Adipose tissue (tissue), 3 donors: Measurements from ENCODE around the gene S100G. TPM values are rescaled to one million over a fixed set of nuclear protein-coding genes. Genes with fewer than 3 reads are reported as not detected.

Experiments used
- H3K27ac ChIP-seq: one replicate; pipeline ENCODE4 v1.5.1; 2013; ENCODE audit warnings: low read depth, low read length
- WGBS, 3 donors: extraction: QIAGEN DNeasy Blood & Tissue Kit; methylation state at CpG; one replicate each; pipeline ENCODE4 v1.1.7; 2013; 5-methylcytosine and 5-hydroxymethylcytosine counted together
- polyA plus RNA-seq, 3 donors: library from polyadenylated mRNA; stranded (reverse); fragments of 200-250 nt; gene quantifications; one replicate each; pipeline ENCODE4 v1.2.3, GENCODE V29; 2013
- donor health status: healthy with polysubstance abuse.
- donor health status: Bipolar disorder and iron deficiency.
- donor health status: healthy.

S100G gene
- polyA plus RNA-seq, 3 donors: 0.41 TPM; not detected in 2

DNA sequence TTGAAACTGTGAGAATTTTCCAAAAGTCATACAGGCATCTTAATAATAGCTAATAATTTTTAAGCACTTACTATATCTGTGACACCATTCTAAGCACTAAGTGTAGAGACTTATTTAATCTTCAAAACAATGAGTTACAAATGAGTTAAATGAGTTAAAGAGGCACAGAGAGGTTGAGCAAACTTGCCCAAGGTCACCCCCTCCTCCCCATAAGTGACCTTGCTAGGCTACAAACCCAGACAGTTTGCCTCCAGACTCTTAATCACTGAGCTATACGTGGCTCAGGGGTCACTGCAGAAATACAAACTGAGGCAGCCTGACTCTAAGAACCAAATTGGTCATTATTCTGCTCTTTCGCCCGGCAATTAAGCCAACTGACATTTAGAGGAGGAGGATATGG is 47.0 kb downstream of the S100G start:
- WGBS, 3 donors: 36 to 67% (median 65%) methylated on average over 3 of the region's 3 CpGs
- H3K27ac ChIP-seq: no peak overlapping the region

DNA sequence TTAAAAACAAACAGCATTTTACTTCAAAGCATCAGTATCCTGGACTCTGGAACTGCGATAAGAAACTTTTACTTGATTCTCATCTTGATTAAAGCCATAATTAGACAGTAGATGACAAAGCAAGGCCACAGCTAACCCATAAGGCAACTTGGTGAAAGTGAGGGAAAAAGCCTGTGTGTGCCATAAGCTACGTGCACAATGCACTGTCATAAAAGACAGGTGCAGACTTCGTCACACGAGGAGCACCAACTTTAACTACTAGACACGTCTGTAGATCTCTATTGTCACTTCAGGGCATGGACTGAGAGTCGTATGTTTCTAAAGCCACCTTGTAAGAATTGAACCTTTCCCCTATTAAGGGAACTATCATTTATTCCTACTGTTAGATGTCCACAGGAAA is 49.4 kb downstream of the S100G start:
- H3K27ac ChIP-seq: no peak overlapping the region
- WGBS, 3 donors: 70 to 92% (median 87%) methylated on average over 6 of the region's 6 CpGs

DNA sequence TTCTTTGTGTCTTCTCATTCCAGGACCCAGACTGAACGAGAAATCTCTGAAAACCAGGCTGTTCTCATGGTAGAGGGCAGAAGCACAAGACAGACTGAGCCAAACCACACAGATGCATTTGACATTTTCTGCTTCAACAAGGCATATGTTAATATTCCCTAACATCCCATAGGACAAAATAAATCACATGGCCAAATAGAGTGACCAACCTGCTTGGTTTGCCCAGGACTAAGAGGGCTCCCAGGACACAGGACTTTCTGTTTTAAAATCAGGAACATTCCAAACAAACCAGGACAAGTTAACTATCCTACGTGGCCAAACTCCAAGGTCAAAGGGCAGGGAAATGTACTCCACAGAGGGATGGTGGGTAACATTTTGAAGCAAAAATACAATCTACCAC is 50.8 kb downstream of the S100G start:
- whole genome bisulfite sequencing, 3 donors: 35 to 86% (median 79%) methylated on average over 2 of the region's 2 CpGs
- H3K27ac ChIP-seq: no peak overlapping the region

DNA sequence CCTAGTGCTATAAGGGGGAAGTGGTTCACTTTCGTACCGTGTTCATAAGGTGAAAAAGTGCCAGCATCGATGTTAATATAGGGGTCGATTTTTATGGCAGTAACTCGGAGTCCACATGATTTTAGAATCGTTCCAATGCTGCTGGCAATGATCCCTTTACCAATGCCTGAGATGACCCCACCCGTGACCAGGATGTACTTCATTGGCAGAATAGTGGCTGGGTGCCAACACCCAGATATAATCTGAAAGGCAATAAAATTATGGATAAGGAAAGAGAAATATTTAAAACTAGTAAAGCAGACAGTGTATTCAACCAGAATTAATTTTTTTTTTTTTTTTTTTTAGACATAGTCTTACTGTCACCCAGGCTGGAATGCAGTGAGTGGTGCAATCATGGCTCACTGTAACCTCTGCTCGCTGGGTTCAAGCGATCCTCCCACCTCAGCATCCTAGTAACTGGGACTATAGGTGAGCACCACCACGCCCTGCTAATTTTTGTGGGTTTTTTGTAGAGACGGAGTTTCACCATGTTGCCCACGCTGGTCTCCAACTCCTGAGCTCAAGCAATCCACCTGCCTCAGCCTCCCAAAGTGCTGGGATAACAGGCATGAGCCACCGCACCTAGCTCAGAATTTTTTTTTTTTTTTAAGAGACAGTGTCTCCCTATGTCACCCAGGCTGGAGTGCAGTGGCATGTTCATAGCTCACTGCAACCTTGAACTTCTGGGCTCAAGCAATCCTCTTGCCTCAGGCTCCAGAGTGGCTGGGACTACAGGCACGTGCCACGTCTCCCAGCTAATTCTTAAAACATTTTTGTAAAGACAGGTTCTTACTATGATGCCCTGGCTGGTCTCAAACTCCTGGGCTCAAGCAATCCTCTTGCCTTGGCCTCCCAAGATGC is 53.0 kb downstream of the S100G start:
- no peak overlapping the region for H3K27ac ChIP-seq
- WGBS, 3 donors: 86 to 91% (median 88%) methylated on average over 15 of the region's 15 CpGs

Other genes starting within 250 kb of the S100G start
- gene CTPS2, start 62.5 kb downstream of the S100G start, polyA plus RNA-seq: 1 to 10 TPM; 4.3 to 6.7 (median 5.4) TPM
- 10 to 100 TPM in 2 of 3 donors, 1 to 10 TPM in 1; 5.7 to 17.0 (median 13.6) TPM for gene SYAP1, start 69.5 kb downstream of the S100G start, polyA plus RNA-seq
- gene TXLNG, start 136.3 kb downstream of the S100G start, polyA plus RNA-seq: 10 to 100 TPM in 2 of 3 donors, 1 to 10 TPM in 1; 5.0 to 19.2 (median 11.0) TPM
- gene RBBP7, start 220.2 kb downstream of the S100G start, polyA plus RNA-seq: 10 to 100 TPM; 46.0 to 63.5 (median 55.4) TPM